HG03064 (cell line): Measurements from ENCODE around the gene WDR5.
A peak's percentile ranks its signal among the peaks of the same experiment; 100 is the strongest.

ENCODE experiments used
- ATAC-seq: cut with Tn5 transposase; IDR thresholded peaks from one replicate; pipeline ENCODE4 v1.9.1; 2021; ENCODE audit warnings: low read depth; ENCODE audit not compliant: unreplicated experiment

Gene WDR5

GRCh38 chr9:134131471-134132207 is 4.2 kb upstream of the WDR5 start:
- ATAC-seq = no peak

GRCh38 chr9:134132208-134132870 is 3.5 kb upstream of the WDR5 start:
- no peak for ATAC-seq

- peak; percentile 18 for ATAC-seq
Observed at GRCh38 chr9:134134949-134135342, 936 bp upstream of the WDR5 start.

GRCh38 chr9:134136118-134136995 is 475 bp downstream of the WDR5 start:
- no peak for ATAC-seq

GRCh38 chr9:134136996-134137299 is 1.1 kb downstream of the WDR5 start:
- ATAC-seq = no peak

GRCh38 chr9:134138292-134138691 is 2.4 kb downstream of the WDR5 start:
- ATAC-seq = no peak

- no peak for ATAC-seq
Observed at GRCh38 chr9:134139081-134139480, 3.2 kb downstream of the WDR5 start.

- ATAC-seq = no peak
Observed at GRCh38 chr9:134141906-134142305, 6.0 kb downstream of the WDR5 start.

GRCh38 chr9:134144801-134145200 is 8.9 kb downstream of the WDR5 start:
- ATAC-seq = no peak

GRCh38 chr9:134145262-134145661 is 9.4 kb downstream of the WDR5 start:
- no peak for ATAC-seq

- no peak for ATAC-seq
Observed at GRCh38 chr9:134146774-134147493, 11.1 kb downstream of the WDR5 start.

- no peak for ATAC-seq
Observed at GRCh38 chr9:134149380-134149779, 13.5 kb downstream of the WDR5 start.

GRCh38 chr9:134150557-134151214 is 14.8 kb downstream of the WDR5 start:
- no peak for ATAC-seq

GRCh38 chr9:134152022-134152448 is 16.2 kb downstream of the WDR5 start:
- no peak for ATAC-seq

- ATAC-seq = no peak
Observed at GRCh38 chr9:134152488-134152887, 16.6 kb downstream of the WDR5 start.

- ATAC-seq = no peak
Observed at GRCh38 chr9:134153450-134153849, 17.6 kb downstream of the WDR5 start.

GRCh38 chr9:134154262-134154701 is 18.4 kb downstream of the WDR5 start:
- no peak for ATAC-seq

GRCh38 chr9:134155812-134156377 is 20.0 kb downstream of the WDR5 start:
- ATAC-seq = no peak

GRCh38 chr9:134156564-134157377 is 20.9 kb downstream of the WDR5 start:
- ATAC-seq = no peak
